ENCODE results near the gene PNPLA2.

- no peak for TF ChIP-seq CTCF (IDR thresholded peaks at IDR 0.05)
- no peak for TF ChIP-seq POLR2A (IDR thresholded peaks at IDR 0.05)
These were observed 43.5 kb downstream of the PNPLA2 start for GRCh38 chr11:862081-862661.
